OCI-LY3 (cell line): ENCODE results near the gene PIWIL1.

ENCODE experiments used
- H2AFZ ChIP-seq: fragments of 200-600, 300-600 bp; shearing (Covaris generic); 2 replicates; pipeline ENCODE4 v1.6.0; 2014; ENCODE audit warnings: antibody characterized with exemption, low read depth, low read length
- H3K27ac ChIP-seq: fragments of 200-600, 300-600 bp; sonication (generic); 2 replicates; pipeline ENCODE4 v1.5.1; 2014; ENCODE audit warnings: mild to moderate bottlenecking, low read length, moderate library complexity, mixed read lengths
- H3K27me3 ChIP-seq: fragments of 200-600, 300-600 bp; sonication (generic); 2 replicates; pipeline ENCODE4 v1.6.1; 2014; ENCODE audit warnings: low read depth, low read length, mixed read lengths
- H3K36me3 ChIP-seq: fragments of 200-600, 300-600 bp; sonication (generic); replicated peaks from 2 replicates; pipeline ENCODE3; 2014; ENCODE audit warnings: low read depth, low read length, mixed read lengths
- H3K4me1 ChIP-seq: fragments of 300-600, 200-600 bp; sonication (generic); 2 replicates; pipeline ENCODE4 v1.6.1; 2014; ENCODE audit warnings: low read length, mixed read lengths
- H3K4me2 ChIP-seq: fragments of 200-600, 300-600 bp; sonication (generic); 2 replicates; pipeline ENCODE4 v1.6.1; 2014; ENCODE audit warnings: low read length, mixed read lengths
- H3K4me3 ChIP-seq: fragments of 300-600, 200-600 bp; sonication (generic); 2 replicates; pipeline ENCODE4 v1.5.1; 2014; ENCODE audit warnings: antibody characterized with exemption, mild to moderate bottlenecking, low read length, moderate library complexity
- H3K79me2 ChIP-seq: fragments of 300-600, 200-600 bp; shearing (Covaris generic); 2 replicates; pipeline ENCODE4 v1.6.1; 2014; ENCODE audit warnings: mild to moderate bottlenecking, low read length, mixed read lengths
- H3K9ac ChIP-seq: fragments of 300-600, 200-600 bp; shearing (Covaris generic); 2 replicates; pipeline ENCODE4 v1.6.0; 2014; ENCODE audit warnings: mild to moderate bottlenecking, low read length, moderate library complexity
- H3K9me3 ChIP-seq: fragments of 200-600, 300-600 bp; shearing (Covaris generic); 2 replicates; pipeline ENCODE4 v1.6.1; 2014; ENCODE audit warnings: low read length, mixed read lengths; ENCODE audit not compliant: insufficient read depth
- H4K20me1 ChIP-seq: fragments of 200-600, 300-600 bp; sonication (generic); 2 replicates; pipeline ENCODE4 v1.6.1; 2016; ENCODE audit warnings: low read length, mixed read lengths; ENCODE audit not compliant: insufficient read depth
- EZH2phosphoT487 ChIP-seq: fragments of 200-600 bp; shearing (Covaris generic); IDR thresholded peaks from 2 replicates; pipeline ENCODE4 v1.6.1; 2018; ENCODE audit warnings: antibody characterized with exemption, mixed run types, low read depth
- TF ChIP-seq, protein P1 (sequence below): fragments of 200-600, 300-600 bp; sonication (generic); IDR thresholded peaks from 2 replicates; pipeline ENCODE4 v1.5.1; 2014; ENCODE audit warnings: antibody characterized with exemption, low read length, low read depth

The PIWIL1 gene

GRCh38 chr12:130384234-130384633 lies 46.5 kb downstream of the PIWIL1 start:
- Histone ChIP-seq H3K27ac (no peak overlapping the region), H3K79me2 (no peaks in the 10 kb centered on the region), H3K9me3 (no peaks in the 10 kb centered on the region), H3K4me2 (no peak overlapping the region), H3K36me3 (no peaks in the 10 kb centered on the region), H3K4me3 (no peak overlapping the region), H2AFZ (no peak overlapping the region), H4K20me1 (no peaks in the 10 kb centered on the region), H3K4me1 (no peaks in the 10 kb centered on the region), H3K27me3 (no peaks in the 10 kb centered on the region), H3K9ac (no peak overlapping the region)
- TF ChIP-seq, protein P1, sequence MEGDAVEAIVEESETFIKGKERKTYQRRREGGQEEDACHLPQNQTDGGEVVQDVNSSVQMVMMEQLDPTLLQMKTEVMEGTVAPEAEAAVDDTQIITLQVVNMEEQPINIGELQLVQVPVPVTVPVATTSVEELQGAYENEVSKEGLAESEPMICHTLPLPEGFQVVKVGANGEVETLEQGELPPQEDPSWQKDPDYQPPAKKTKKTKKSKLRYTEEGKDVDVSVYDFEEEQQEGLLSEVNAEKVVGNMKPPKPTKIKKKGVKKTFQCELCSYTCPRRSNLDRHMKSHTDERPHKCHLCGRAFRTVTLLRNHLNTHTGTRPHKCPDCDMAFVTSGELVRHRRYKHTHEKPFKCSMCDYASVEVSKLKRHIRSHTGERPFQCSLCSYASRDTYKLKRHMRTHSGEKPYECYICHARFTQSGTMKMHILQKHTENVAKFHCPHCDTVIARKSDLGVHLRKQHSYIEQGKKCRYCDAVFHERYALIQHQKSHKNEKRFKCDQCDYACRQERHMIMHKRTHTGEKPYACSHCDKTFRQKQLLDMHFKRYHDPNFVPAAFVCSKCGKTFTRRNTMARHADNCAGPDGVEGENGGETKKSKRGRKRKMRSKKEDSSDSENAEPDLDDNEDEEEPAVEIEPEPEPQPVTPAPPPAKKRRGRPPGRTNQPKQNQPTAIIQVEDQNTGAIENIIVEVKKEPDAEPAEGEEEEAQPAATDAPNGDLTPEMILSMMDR = no peak
- no peak for TF ChIP-seq EZH2phosphoT487

DNA sequence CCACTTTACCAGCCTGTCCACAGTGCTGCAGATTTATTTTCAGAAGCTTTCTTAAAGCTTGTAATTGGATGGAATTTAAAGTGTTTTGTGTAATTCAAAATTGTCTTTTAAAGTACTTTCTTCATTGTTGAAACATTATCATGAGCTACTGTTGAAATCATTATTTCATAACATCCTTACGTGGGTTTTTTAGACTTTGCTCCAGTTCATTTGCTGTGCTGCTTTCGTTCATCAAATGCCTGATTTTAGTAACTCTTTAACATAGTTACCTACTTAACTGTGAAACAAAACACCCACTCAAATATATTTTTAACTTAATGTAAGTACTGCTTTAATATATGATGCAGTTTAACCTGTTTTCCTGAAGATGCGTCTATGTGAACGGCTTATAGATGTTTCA lies 47.5 kb downstream of the PIWIL1 start:
- Histone ChIP-seq H3K4me2 (no peak overlapping the region), H3K27me3 (no peaks in the 10 kb centered on the region), H3K4me1 (no peaks in the 10 kb centered on the region), H3K27ac (no peak overlapping the region), H4K20me1 (no peaks in the 10 kb centered on the region), H3K9ac (no peak overlapping the region), H3K79me2 (no peaks in the 10 kb centered on the region), H3K4me3 (no peak overlapping the region), H2AFZ (no peak overlapping the region), H3K36me3 (no peaks in the 10 kb centered on the region), H3K9me3 (no peaks in the 10 kb centered on the region)
- TF ChIP-seq, protein P1 = no peak
- no peak for TF ChIP-seq EZH2phosphoT487

GRCh38 chr12:130391186-130391585 lies 53.5 kb downstream of the PIWIL1 start:
- no peaks in the 10 kb centered on the region for H3K27me3 ChIP-seq
- no peaks in the 10 kb centered on the region for H3K36me3 ChIP-seq
- H3K4me3 ChIP-seq = no peak overlapping the region
- no peaks in the 10 kb centered on the region for H4K20me1 ChIP-seq
- no peak overlapping the region for H3K4me2 ChIP-seq
- no peaks in the 10 kb centered on the region for H3K4me1 ChIP-seq
- no peak overlapping the region for H3K9ac ChIP-seq
- H3K79me2 ChIP-seq = no peaks in the 10 kb centered on the region
- TF ChIP-seq, protein P1 = no peak
- TF ChIP-seq EZH2phosphoT487 = no peak
- H2AFZ ChIP-seq = no peak overlapping the region
- H3K9me3 ChIP-seq = no peaks in the 10 kb centered on the region
- no peak overlapping the region for H3K27ac ChIP-seq

GRCh38 chr12:130394906-130395305 lies 57.2 kb downstream of the PIWIL1 start:
- Histone ChIP-seq H3K27me3 (no peaks in the 10 kb centered on the region), H3K36me3 (no peaks in the 10 kb centered on the region), H3K4me3 (no peak overlapping the region), H3K4me1 (no peaks in the 10 kb centered on the region), H3K27ac (no peak overlapping the region), H4K20me1 (no peaks in the 10 kb centered on the region), H3K79me2 (no peaks in the 10 kb centered on the region), H3K4me2 (no peak overlapping the region), H2AFZ (no peak overlapping the region), H3K9me3 (no peaks in the 10 kb centered on the region), H3K9ac (no peak overlapping the region)
- TF ChIP-seq EZH2phosphoT487 = no peak
- TF ChIP-seq, protein P1 = no peak
